Choroid plexus epithelial cell (primary cell): Measurements from ENCODE around the gene CRABP1.
"Not testable (repeated sequence)": the region's sequence is repeated elsewhere in the genome, so short reads cannot be mapped to it uniquely, and the experiment has no call there.

ENCODE experiments used
- DNase-seq: peaks from one replicate; pipeline ENCODE4 v3.0.0-alpha.2; 2010; ENCODE audit warnings: low read depth
- H3K4me3 ChIP-seq: 2 replicates; pipeline ENCODE4 v1.5.1; 2011; ENCODE audit warnings: low read depth, mild to moderate bottlenecking, control low read depth, low read length, moderate library complexity
- CTCF ChIP-seq: conservative IDR thresholded peaks from 2 replicates; pipeline ENCODE4 v1.5.1; 2011; ENCODE audit warnings: low read depth, mild to moderate bottlenecking, control low read depth, inconsistent platforms, low read length, moderate library complexity

Gene CRABP1

GRCh38 chr15:78370013-78370412, 29.9 kb downstream of the CRABP1 start:
- no peak for DNase-seq
- TF ChIP-seq CTCF = no peak
- H3K4me3 ChIP-seq = no peak overlapping the region

DNA sequence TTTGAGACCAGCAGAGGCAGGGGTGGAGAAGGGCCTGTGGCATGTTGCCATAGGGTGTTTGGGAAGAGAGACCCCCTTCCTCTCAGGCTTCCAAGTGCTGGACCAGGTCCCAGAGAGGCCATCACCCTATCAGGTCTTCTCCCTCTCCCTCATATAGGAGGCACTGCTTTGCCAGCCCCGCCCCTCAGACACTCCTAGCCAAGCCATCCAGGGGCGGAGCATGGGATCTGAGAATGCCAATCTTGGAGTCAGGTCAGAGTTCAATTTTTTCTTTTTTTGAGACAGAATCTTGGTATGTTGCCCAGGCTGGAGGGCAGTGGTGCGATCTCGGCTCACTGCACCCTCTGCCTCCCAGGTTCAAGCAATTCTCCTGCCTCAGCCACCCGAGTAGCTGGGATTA, 32.7 kb downstream of the CRABP1 start:
- DNase-seq = no peak
- no peak for TF ChIP-seq CTCF
- H3K4me3 ChIP-seq = no peak overlapping the region

GRCh38 chr15:78374436-78375393, 34.6 kb downstream of the CRABP1 start:
- no peak for DNase-seq

DNA sequence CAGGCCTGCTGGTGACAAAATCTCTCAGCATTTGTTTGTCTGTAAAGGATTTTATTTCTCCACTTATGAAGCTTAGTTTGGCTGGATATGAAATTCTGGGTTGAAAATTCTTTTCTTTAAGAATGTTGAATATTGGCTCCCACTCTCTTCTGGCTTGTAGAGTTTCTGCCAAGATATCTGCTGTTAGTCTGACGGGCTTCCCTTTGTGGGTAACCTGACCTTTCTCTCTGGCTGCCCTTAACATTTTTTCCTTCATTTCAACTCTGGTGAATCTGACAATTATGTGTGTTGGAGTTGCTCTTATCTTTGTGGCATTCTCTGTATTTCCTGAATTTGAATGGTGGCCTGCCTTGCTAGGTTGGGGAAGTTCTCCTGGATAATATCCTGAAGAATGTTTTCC, 40.0 kb downstream of the CRABP1 start:
- DNase-seq, H3K4me3 ChIP-seq: not testable (repeated sequence)

More at GRCh38 chr15:78374436-78375393, 34.6 kb downstream of the CRABP1 start:
- TF ChIP-seq CTCF = no peak
- H3K4me3 ChIP-seq = no peak overlapping the region

GRCh38 chr15:78382114-78382880, 42.1 kb downstream of the CRABP1 start:
- H3K4me3 ChIP-seq = no peak overlapping the region
- TF ChIP-seq CTCF = no peak
- no peak for DNase-seq

- no peak for TF ChIP-seq CTCF
- no peak for DNase-seq
- no peak overlapping the region for H3K4me3 ChIP-seq
These were observed 44.5 kb downstream of the CRABP1 start for GRCh38 chr15:78384651-78385050.

DNA sequence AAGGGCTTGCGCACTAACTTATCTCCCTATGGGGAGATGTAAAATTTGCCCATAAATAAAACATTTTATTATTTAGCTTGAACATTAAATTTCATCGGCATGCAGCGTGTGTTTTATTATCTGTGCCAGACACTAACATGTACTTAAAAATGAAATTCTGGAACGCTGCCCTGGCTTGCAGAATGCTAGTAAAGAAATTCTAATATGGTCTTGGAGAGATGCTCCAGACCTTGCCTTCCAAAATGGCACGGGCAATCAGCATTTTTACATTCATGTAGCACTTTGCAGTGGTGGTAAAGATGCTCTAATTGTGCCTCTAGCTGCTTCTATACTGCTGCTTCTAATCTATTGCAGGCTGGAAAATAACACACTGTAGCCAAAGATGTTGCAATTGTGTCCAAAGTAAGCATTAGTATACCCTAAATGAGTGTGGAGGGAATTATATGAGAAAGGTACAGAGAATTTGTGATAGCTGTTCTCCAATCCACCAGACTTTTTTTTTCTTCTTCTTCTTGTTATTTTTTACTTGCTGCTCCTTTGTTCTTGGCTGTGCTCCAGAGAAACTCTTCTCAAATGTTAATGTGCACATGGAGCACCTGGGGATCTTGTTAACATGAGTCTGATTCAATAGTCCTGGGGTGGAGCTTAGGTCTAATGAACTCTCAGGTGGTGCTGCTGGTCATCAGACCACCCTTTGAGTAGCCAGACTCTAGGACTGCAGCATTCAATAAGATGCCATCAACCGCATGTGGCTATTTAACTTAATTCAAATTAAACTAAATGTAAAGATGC, 47.3 kb downstream of the CRABP1 start:
- no peak for TF ChIP-seq CTCF
- peak; percentile 18 for DNase-seq
- H3K4me3 ChIP-seq = no peak overlapping the region
